HG02870 (cell line): Measurements from ENCODE around the gene SMAD7.

Source experiments
- ATAC-seq: cut with Tn5 transposase; IDR thresholded peaks from one replicate; pipeline ENCODE4 v1.9.1; 2021; ENCODE audit warnings: mild to moderate bottlenecking, moderate library complexity; ENCODE audit not compliant: unreplicated experiment

SMAD7 gene

DNA sequence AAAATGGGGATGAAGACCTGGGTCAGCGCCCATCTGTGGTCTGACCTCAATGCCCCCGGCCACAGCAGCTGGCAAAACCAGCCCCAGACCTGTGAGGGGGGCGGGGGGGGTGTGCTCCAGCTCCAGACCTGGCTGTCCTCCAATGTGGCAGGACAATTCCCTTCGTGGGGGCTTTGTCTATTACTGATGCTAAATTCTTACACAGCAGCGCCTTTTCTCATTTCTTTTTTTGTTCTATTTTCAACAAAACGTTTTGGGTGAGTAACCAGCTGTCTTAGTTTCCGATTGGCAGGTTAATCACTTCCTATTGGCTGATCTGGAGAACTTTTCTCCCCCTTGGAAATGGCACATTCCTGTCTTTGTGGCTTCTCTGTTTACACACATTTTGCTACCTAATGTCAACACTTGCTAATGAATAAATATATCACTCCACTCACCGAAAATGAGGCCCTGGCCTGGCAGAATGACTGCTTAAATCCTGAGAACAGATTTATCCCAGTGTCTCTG lies 4.4 kb downstream of the SMAD7 start:
- ATAC-seq: no peak

DNA sequence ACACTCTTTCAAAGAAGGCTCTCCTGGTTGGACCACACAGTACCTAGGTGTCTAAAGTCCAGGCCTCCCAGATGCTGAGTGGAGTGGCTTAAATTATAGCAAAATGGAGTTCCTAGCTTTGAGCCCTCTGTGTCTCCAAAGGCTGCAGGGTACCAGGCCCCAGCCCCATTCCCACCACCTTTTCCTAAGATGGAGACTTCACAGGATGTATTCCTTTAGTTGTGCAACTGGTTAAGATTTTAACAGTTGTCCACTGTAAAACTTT lies 4.9 kb downstream of the SMAD7 start:
- no peak for ATAC-seq

DNA sequence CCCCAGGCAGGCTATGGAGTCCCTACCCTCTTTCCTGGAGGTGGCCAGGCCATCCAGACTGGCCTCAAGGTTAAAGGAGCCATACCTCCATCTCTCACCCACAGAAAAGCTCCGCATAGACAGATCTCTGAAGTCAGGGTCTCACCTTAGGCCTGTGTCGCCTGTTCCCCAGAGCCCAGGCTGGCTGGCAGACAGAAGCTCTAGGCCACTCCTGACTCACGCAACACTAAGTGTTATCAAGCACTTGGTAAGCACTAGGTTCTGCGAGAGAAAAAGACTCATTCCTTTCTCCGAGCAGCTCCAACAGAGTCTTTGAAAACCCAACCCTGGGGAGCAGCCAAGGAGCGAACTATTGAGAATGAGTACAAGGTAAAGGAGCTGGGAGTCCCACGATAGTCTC lies 6.1 kb downstream of the SMAD7 start:
- ATAC-seq: no peak

DNA sequence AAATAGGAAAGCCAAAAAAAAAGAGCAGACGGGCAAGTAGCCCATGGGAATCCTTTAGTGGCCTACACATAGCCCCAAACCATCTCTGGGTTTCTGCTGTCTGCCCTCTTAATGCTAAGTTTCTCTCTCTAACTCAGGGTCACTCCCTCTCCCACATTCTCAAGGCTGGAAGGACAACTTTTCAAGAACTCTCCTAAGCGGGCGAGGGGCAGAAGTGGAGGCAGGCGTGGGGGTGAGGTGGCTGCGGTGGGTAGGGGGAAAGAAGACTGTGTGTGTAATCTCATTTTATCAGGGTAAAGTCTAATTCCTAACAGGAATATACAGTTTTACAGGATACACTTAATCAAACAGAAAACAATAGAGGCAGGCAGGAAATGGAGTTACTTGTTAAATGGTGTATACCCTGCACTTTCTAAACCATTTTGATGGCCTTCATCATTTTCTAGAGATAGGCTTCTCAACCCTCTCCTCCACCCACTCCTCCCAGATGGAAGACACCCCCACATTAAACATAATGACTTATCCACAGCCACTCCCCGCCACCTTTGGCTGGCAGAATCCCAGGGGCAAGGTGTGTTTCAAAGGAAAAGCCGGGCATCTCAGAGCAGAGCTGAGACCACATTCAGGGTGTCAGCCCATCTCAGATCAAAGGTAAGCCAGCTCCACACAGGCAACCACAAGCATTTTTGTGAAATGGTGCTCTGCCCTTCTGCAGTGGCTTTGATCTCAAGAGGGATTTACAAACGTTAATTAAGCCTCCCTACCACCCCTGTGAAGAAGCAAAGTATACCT lies 6.8 kb downstream of the SMAD7 start:
- no peak for ATAC-seq

DNA sequence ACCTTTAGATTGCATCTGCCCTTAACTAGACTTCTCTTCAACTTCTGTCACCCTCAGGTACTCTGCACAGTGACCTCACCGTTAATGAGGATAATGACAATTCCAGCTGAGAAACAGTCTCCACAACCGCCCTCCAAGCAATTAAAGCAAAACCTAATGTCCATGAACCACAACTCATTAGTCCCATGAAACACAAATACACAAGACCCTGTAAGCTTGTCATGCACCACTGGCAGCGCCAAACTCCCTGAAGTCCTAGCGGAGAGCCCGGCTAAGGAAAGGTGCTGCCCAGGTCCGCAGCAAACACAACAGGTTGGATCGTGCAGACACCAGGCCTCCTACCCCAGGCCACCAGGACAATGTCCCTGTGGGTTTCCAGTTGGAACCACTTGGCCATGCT lies 7.4 kb downstream of the SMAD7 start:
- no peak for ATAC-seq

DNA sequence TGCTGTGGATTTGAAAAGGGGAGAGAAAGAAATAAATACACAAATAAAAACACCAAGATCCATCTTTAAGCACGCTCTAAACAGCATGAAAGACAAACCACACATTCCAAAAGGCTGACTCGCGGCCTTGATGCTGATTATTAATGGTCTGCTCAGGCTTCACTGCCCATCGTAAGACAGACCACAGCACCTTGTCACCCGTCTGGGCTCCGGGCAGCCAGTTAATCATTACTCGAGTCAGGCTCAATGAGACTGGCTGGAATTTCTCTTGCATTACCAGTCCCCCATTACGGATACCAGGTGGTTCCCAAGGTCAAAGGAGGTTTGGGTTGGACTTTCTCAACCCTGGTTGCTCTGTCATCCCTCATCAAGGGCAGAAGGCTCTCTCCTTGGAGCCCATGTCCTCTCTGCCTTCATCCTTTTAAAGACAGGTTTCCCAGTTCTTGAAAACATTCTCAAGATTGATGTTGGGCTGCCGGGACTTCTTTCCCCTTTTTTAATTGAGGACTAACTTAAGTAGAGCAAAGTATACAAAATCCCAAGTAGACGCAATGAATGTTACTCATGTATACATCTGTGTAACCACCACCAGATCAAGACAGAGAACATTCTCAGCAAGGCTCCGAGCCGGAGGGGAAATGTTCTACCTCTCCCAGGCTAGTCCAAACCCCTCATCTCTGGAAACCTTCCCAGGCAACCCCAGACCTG lies 8.1 kb downstream of the SMAD7 start:
- ATAC-seq: no peak

DNA sequence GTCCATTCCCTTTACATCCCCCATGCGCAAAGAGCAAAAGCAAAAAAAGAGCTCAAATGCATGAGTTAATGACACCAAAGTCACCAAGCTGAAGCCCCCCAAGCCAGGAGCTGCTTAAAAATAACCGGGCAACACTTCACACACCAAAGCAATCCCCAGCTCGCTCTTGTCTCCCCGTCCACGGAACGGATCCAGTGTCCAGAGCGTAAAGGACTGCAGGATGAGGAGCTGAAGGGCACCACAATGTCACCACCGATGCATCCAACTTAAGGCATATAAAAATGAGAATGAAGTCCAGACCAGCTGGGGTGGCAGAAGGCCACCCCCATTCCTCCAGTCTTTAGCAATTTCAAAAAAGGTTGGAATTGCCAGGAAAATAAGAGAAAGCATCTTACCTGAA lies 8.7 kb downstream of the SMAD7 start:
- ATAC-seq: no peak

DNA sequence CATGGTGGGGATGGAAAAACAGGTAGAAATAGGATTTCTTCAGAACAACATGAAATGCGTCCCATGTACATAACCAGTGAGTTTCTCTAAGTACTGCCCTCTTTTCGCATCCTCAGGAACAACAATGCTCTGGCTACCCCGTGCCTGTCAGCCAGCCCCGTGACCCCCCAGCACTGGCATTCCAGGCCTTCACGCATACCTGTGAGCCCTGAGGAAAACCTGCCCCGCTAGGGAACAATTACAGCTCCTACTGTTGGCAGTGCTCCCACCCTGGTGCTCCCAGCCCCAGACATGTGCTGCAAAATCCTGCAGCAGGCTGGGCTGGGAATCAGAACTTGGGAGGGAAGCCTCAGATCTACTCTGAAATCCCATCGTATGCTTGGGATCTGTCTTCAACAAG lies 9.1 kb downstream of the SMAD7 start:
- ATAC-seq: no peak

DNA sequence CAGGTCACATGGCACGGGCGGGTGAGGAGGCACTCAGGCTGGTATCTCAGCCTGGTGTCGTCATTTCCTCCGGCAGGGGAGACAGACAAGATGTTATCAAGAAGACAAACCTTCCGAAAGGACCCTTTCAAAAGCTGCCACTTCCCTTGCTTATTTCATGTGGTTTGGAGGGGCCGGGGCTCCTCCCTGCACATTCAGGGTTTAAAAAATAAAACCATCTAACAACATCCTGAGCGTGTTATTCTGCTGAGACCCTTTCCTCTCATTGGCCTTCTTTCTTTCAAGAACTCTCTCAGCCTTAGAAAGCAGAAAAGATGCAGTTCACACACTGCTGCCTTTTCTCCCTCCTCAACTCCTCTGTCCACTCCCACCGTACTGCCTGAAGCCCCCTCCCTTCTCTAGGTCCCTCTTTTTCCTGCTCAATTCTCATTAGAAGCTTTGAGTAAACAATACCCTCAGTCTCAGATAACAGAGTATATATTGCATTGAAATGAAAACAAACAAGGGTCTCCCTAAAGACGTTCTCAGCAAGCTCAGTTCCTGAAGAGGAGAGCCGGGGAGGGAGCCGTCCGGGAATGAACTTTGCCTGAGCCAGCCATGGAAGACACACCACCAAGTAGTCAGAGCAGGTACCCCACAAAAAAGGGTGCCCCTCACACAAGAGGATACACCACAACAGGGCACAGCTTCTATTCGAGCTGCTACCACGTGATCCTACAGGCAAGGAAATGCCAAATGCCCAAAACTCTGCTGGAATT lies 9.7 kb downstream of the SMAD7 start:
- ATAC-seq: no peak

DNA sequence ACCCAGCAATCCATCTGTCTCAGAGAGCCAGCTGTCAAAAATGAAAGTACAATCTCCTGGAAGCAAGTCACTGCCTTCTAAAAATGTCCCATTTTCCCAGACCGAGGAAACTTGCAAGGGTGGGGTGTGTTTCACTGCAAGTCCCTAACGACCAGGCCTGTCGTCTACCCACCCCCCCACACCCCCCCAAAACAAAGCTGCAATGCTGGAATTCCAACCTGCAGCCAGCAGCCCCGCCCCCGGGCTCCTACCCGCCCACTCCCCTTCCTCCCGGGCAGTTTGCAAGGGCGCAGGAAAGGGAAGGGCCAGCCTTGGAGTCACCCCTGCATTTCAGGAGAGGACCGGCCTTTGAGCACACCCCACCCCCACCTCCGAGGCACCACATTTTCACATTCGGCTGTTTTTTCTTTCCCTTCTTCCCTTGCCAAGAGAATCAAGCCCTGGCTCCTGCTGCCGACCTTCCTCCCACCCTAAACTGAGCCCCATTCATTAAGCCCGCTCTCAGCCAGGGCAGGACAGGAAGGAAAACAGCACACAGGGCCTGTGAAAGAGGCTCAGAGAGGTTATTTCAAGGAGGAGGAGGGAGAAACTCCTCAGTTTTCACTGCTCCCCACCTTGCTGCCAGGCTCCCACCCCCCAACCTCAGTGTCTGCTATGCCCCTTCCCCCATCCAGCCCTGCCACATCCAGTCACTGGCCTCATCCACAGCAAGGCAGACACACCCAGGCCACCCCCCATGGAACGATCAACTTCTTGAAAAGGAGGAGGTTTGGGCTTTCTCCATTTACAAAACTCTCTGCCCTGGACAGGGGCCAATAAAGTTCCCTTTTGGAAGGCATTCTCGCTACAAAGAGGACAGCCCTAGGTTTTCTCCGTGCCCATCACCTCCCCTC lies 11.3 kb downstream of the SMAD7 start:
- no peak for ATAC-seq

DNA sequence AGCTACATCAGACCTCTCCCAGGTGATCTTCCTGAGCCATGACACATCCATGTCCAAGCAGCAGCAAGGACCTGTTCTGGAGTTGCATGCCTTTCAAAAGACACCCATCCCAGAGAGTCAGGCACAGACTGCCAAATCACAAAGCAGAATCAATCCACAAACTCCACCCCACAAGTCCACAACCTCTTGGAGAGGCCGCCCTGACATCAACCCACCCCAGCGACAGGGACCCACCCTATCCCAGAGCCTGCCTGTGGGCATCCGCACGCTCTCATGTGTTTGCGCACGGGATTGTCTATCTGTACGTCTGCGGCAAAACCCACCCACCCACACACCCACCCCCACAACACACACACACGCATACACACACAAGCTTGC lies 11.9 kb downstream of the SMAD7 start:
- ATAC-seq: no peak

DNA sequence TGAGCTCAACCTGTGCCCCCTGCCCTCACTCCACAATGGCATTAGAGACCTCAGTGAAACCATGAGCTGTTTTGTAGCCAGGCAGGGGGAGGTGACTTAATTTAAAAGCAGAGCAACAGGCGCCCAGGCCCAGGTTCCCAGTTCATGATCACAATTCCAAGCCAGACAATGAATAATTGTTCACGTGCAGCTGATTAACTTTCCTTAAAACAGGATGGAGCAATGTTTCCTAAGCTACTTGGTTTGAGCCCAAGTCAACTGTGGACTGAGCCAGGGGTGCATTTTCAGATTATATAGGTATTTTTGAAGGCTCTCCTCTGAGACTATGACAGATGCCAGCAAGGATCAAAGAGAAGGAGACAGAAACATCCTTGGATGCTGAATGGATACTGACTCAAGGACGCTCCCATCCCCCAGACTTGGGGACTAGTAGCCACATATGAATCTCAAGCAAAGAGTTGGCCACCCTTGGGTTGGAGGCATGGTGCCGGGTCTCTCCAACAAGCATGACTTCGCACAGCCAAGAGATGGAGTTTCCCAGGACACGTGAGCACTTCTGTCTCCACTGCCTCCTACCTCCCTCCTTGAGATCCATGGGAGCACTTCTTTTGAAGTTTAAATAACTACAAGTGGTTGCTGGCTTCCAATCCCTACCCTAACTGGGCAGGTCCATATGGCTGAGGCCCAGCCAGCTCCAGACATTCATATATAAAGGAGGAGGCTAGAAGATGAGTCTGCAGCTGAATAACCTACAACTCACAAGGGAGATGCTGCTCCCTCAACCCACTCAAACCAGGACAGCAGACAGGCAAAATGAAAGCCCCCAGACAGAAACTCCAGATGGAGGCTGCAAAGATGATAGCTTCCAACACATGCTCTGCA lies 12.7 kb downstream of the SMAD7 start:
- ATAC-seq: no peak

DNA sequence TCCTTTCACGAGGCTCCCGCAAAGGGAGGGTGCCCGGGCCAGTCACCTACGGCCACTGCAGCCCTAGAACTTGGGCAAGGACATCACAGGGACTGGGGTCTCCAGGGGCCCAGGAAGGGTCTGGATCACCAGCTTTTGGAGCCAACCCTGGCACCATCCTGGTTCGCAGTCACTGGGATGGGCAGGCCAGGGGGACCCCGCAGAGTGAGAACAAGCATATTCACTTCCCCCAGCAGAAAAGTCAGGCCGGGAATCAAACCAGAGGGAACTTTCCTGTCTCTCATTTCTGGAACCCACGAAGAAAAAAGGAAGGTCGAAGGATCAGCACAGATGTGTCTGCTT lies 15.4 kb downstream of the SMAD7 start:
- ATAC-seq: no peak

DNA sequence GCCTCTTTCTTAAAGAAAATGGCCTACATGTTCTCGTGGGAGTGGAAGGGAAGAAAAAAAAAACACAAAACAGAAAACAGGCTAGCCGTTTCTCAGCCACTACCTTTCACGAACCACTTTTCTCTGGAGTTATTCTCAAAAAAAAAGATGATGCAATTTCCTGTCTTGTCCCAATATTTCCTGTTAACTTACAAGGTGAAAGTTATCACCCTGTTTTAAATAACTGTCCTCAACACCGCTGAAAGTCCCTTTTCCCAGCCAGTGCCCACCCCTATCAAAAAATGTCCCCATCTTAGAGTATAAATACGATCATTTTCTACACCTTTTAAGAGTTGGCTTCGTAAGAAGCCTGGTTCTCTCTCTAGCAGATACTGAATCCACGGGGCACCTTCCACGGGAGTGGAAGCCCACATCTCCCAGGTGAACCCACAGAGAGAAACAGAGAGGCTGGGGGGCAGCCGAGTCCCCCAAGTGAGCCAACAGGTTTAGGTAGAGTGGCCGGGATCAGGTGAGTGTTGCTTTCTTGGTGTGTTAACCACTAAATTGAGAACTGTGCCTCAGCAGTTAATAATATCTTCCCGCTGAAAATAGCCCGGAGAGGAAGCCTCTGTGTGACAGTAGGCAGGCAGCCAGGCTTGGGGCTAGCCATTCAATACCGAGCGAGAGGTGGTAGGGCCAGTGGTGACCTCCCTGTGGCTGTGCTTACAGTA lies 15.9 kb downstream of the SMAD7 start:
- peak; percentile 34 for ATAC-seq

DNA sequence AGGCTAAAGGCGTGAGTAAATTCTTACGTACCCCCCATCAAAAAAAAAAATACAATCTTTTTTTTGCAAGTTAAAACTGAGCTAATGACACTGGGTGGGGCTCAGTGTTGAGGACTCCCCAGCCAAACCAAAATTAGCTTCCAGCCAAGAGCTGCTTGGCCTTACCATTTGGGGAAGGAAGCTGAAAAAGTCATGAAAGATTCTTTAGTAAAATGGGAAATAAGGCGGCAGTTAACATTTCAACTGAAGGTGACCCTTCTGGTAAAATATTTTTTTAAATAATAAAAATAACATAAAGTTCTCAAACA lies 16.4 kb downstream of the SMAD7 start:
- no peak for ATAC-seq

DNA sequence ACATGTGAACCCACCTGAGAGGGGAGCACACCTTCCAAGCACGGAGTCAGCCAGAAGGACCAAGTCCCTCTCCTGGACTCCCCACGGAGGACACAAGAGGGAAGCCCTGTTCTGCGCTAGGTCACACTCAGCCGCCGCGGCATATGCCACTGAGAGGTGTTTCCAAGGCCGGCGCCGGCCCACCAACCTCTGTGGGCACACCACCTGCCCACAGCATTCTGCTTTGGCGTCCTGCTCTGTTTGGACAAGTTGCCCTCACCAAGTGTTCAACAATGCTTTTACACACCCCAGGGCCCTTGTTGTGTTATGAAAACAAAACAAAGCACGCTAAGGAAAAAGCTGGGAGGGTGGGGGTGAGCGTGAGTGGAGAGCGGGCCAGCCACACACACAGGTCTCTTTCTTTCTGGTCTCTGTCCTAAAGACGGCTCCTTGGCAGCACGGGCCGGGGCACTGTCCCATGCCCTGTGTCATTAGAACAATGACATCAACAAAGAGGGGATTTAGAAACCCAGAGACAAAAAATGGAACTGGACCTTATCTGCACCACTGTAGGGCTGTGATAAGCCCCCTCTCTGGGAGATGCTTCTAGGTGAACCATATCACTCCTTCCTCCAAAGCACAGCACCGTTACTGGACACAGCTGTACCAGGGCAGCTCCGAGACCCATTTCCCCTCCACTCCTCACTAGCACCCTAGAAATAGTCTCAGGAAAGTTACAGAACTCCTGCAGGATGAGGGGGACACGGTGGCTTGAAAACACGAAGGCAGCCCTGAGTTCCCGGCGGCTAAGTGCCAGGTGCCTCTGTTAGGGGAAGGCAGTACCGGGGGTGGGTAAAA lies 17.0 kb downstream of the SMAD7 start:
- no peak for ATAC-seq

DNA sequence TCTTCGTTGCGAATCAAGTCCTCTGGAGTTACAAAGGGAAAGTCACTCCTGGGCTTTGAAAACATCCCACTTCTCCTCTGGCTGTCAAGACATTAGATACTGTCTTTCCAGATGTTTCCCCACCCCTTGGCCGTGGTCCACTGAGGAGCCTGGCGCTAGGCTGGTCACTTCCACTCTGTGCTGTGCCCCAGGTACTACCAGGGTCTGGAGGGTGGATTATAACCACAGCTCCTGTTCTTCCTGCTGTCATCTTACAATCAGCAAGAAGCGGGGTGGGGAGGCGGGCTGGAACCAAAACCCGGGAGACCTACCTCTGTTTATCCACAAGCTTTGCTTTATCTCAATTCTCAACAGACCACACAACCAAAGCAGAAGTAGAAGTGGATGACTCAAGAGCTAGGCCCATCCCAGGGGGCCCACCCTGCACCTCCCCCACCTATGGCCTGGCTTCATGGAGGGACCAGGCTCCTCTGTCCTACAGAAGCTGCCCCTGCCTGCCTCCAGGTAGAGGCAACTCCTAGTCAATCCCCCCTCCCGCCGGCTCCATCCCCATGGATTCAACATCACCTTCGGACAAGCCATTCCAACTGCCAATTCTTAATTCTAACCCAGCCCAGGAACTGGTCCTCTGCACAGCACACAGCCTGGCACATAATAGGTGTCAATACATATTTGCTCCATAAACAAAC lies 17.8 kb downstream of the SMAD7 start:
- ATAC-seq: no peak

DNA sequence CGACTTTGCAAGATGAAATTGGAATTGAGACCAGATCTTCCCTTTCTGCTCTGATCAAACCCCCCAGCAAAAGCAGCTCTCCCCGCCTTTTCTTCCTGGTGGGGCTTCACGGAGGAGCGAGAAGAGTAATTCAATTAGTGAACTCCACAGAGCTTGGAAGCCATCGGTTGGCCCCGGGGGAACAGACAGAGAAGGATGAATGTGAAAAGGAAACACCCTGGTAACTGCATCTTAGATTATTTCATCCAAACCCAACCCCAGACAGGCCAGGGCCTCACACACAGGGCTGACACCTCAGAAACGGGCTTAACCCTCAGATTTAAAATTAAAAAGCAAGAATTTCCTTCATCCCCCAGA lies 18.3 kb downstream of the SMAD7 start:
- ATAC-seq: no peak
